SJSA1 (cell line): ENCODE data around the gene FAM13C. TPM values are rescaled to one million over a fixed set of nuclear protein-coding genes. Genes with fewer than 3 reads are reported as not detected.
"Not testable (repeated sequence)": the region's sequence is repeated elsewhere in the genome, so short reads cannot be mapped to it uniquely, and the experiment has no call there.

Experiments
- DNase-seq, 2 experiments: peaks; one replicate each; pipeline ENCODE4 v3.0.0-alpha.2; 2015 to 2020; ENCODE audit warnings: low spot score in 2 of 2, low read depth in 1 of 2
- H3K27ac ChIP-seq: fragments of 250-450 bp; sonication (Bioruptor Pico); 2 replicates; pipeline ENCODE4 v1.5.1; 2020; ENCODE audit warnings: mild to moderate bottlenecking, moderate library complexity
- H3K27me3 ChIP-seq: fragments of 250-450 bp; sonication (Bioruptor Pico); replicated peaks from 2 replicates; pipeline ENCODE4 v1.5.1; 2020; ENCODE audit warnings: mild to moderate bottlenecking, moderate library complexity
- H3K36me3 ChIP-seq: fragments of 250-450 bp; sonication (Bioruptor Pico); 2 replicates; pipeline ENCODE4 v1.5.1; 2020; ENCODE audit warnings: mild to moderate bottlenecking
- H3K4me1 ChIP-seq: fragments of 250-450 bp; sonication (Bioruptor Pico); replicated peaks from 2 replicates; pipeline ENCODE4 v1.6.1; 2021; ENCODE audit warnings: mild to moderate bottlenecking
- H3K4me3 ChIP-seq: fragments of 250-450 bp; sonication (Bioruptor Pico); 2 replicates; pipeline ENCODE4 v1.5.1; 2020; ENCODE audit warnings: mild to moderate bottlenecking
- H3K9me3 ChIP-seq: fragments of 250-450 bp; sonication (Bioruptor Pico); replicated peaks from 2 replicates; pipeline ENCODE4 v1.5.1; 2020; ENCODE audit warnings: mild to moderate bottlenecking
- total RNA-seq: library from RNA; depleted of rRNA; stranded (reverse); fragments of >200 nt; shearing (Covaris generic); gene quantifications from 2 replicates; pipeline ENCODE4 v1.2.3, GENCODE V29; 2014

Gene FAM13C
- total RNA-seq, 1 experiment from 2014 or later: 0.03 TPM

DNA sequence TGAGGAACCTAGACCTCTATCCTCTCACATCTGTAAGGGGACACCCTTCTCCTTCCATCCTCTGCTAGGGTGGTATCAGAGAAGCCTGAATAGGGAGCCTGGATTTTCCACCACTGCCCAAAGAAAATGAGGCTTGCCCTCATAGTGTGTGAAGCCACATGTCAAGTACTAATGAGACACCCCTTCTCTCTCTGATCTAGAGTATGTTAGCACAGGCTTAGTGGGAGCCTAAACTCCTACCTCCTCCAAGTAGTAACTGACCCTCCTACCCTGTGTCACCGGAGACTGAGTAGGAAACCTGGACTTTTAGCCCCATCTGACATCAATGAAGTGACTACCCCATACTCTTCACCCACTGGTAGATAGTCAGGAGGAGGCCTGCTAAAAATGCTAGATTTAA is 120.3 kb downstream of the FAM13C start:
- Histone ChIP-seq H3K9me3 (no peaks in the 10 kb centered on the region; the same call in 1 of the 2 replicates), H3K4me1 (no peaks in the 10 kb centered on the region), H3K4me3 (no peak overlapping the region), H3K27ac (no peak overlapping the region), H3K27me3 (no peaks in the 10 kb centered on the region), H3K36me3 (no peaks in the 10 kb centered on the region)
- DNase-seq: no peak

GRCh38 chr10:59240582-59241183 is 121.7 kb downstream of the FAM13C start:
- DNase-seq: peak in 1 of 2 experiments; percentile 39
- Histone ChIP-seq H3K4me3 (no peak overlapping the region), H3K27me3 (no peaks in the 10 kb centered on the region), H3K36me3 (no peaks in the 10 kb centered on the region), H3K9me3 (no peaks in the 10 kb centered on the region; the same call in 1 of the 2 replicates), H3K4me1 (no peaks in the 10 kb centered on the region), H3K27ac (no peak overlapping the region)

- not testable (repeated sequence) for DNase-seq, H3K9me3 ChIP-seq, H3K4me1 ChIP-seq, H3K4me3 ChIP-seq, H3K27me3 ChIP-seq, H3K27ac ChIP-seq, H3K36me3 ChIP-seq
These were observed 123.2 kb downstream of the FAM13C start for GRCh38 chr10:59239108-59239507.

- no peaks in the 10 kb centered on the region for H3K27me3 ChIP-seq
- H3K4me1 ChIP-seq: no peaks in the 10 kb centered on the region
- H3K27ac ChIP-seq: no peak overlapping the region
- H3K9me3 ChIP-seq: no peaks in the 10 kb centered on the region
- no peak for DNase-seq
- no peaks in the 10 kb centered on the region for H3K36me3 ChIP-seq
- H3K4me3 ChIP-seq: no peak overlapping the region
These were observed 124.6 kb downstream of the FAM13C start for GRCh38 chr10:59237775-59238174.

GRCh38 chr10:59236064-59236697 is 126.2 kb downstream of the FAM13C start:
- no peaks in the 10 kb centered on the region for H3K4me1 ChIP-seq
- H3K36me3 ChIP-seq: no peaks in the 10 kb centered on the region
- H3K27me3 ChIP-seq: no peaks in the 10 kb centered on the region
- DNase-seq: no peak
- H3K27ac ChIP-seq: no peak overlapping the region
- H3K4me3 ChIP-seq: no peak overlapping the region
- no peaks in the 10 kb centered on the region for H3K9me3 ChIP-seq

DNA sequence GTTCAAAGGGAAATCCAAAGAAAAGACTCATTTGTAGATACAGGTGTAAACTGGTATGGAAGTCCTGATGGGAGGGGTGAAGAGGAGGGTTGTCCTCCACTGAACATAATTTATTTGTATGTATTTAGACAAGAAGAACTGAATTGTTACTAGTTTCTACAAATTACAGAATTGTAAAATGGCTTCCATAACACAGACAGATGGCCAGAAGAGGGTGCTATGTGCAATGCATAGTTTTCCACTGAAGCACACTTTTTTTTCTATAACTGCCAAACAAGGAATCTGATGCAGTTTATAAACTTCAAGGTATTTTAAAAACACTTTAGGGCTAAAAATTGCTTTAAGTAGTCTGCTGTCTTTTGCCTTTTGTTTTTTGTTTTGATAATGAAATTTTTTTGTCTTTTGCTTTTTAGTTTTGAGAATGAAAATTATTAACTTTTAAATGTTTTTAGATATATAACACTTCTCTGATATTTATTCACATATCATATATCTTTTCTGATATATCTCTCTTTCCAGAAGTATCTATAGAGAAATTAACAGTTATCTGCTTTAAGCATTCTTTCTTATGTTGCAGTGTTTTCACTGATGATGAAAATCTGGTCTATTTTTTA is 127.4 kb downstream of the FAM13C start:
- no peaks in the 10 kb centered on the region for H3K27me3 ChIP-seq
- no peak overlapping the region for H3K4me3 ChIP-seq
- H3K36me3 ChIP-seq: no peaks in the 10 kb centered on the region
- H3K9me3 ChIP-seq: no peaks in the 10 kb centered on the region
- H3K27ac ChIP-seq: no peak overlapping the region
- DNase-seq: peak in 1 of 2 experiments; percentile 15
- H3K4me1 ChIP-seq: no peaks in the 10 kb centered on the region

DNA sequence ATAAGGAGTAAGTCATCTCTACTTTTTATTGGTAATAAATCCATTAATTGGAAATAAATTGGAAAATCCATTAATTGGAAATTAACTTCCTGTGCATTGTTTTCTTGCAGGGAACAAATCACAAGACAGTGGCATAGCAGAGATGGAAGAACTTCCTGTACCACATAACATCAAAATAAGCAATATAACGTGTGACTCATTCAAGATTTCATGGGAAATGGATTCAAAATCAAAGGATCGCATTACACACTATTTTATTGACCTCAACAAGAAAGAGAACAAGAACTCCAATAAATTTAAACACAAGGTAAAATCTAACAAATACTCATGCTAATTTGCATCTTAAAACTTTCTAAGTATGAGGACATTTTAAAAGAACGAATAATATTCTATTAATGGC is 128.2 kb downstream of the FAM13C start:
- no peaks in the 10 kb centered on the region for H3K36me3 ChIP-seq
- H3K4me3 ChIP-seq: no peak overlapping the region
- no peak overlapping the region for H3K27ac ChIP-seq
- no peaks in the 10 kb centered on the region for H3K9me3 ChIP-seq
- H3K27me3 ChIP-seq: no peaks in the 10 kb centered on the region
- no peak for DNase-seq
- no peaks in the 10 kb centered on the region for H3K4me1 ChIP-seq

DNA sequence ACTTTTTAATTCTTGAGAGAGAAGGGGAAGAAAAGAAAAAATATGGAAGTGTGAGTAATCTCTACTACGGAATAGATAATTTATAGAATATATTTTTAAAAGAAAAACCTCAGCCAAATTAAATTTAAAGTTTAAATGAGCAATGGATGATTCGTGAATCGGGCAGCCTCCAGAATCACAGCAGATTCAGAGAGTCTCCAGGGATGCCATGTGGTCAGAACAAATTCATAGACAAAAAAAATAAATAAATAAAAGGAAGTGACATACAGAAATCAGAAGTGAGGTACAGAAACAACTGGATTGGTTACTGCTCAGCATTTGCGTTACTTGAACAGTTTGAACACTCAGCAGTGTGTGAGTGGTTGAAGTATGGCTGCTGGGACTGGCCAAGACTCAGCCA is 132.9 kb downstream of the FAM13C start:
- DNase-seq: no peak
- no peak overlapping the region for H3K4me3 ChIP-seq
- H3K27me3 ChIP-seq: peaks cover 2% of the 10 kb centered on the region; the same call in 1 of the 2 replicates
- H3K9me3 ChIP-seq: no peaks in the 10 kb centered on the region
- no peak overlapping the region for H3K27ac ChIP-seq
- no peaks in the 10 kb centered on the region for H3K36me3 ChIP-seq
- no peaks in the 10 kb centered on the region for H3K4me1 ChIP-seq

DNA sequence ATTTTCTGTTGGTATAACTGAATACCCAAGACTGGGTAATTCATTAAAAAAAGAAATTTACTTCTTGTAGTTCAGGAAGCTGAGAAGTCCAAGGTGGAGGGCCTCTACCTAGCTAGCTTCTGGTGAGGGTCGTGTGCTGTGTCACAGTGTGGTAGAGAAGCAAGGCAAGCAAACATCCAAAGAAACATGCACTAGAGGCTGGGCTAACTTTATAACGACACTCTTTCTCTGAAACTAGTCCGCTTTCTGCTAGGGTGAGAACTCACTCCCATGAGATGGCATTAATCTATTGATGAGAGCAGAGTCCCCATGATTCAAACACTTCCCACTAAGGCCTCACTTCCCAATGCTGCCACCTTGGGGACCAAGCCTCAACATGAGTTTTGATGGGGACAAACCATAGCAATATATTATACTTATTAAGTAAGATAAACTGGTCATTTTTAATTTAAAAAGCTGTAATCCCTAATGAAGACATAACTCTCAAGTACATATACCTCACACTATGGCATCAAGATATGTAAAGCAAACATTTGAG is 135.1 kb downstream of the FAM13C start:
- H3K36me3 ChIP-seq: no peaks in the 10 kb centered on the region
- no peaks in the 10 kb centered on the region for H3K9me3 ChIP-seq
- H3K27me3 ChIP-seq: peaks cover 2% of the 10 kb centered on the region; the same call in 1 of the 2 replicates
- no peaks in the 10 kb centered on the region for H3K4me1 ChIP-seq
- H3K4me3 ChIP-seq: no peak overlapping the region
- no peak for DNase-seq
- H3K27ac ChIP-seq: no peak overlapping the region

DNA sequence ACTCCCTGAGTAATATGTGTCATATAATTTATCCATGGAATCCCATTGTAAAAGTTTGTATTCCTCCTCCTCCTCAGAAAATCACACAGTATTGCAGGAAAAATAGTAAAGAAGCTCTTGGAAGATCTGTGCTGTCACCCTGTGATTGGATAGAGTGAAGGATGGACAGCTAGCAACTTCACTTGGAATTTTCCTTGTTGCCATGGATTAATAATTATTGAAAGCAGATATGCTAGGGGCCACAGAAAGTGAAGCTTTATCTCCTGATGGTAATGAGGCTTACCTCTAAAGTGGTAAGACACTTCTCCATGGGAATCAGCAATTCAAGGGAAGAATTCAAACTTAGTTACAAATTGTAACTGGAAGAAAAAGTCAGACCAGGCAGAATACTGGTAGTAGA is 137.1 kb downstream of the FAM13C start:
- DNase-seq: no peak
- no peaks in the 10 kb centered on the region for H3K4me1 ChIP-seq
- no peaks in the 10 kb centered on the region for H3K36me3 ChIP-seq
- no peak overlapping the region for H3K27ac ChIP-seq
- H3K9me3 ChIP-seq: no peaks in the 10 kb centered on the region
- H3K27me3 ChIP-seq: peaks cover 2% of the 10 kb centered on the region; the same call in 1 of the 2 replicates
- no peak overlapping the region for H3K4me3 ChIP-seq

- not testable (repeated sequence) for H3K9me3 ChIP-seq, H3K36me3 ChIP-seq, DNase-seq, H3K4me1 ChIP-seq, H3K27me3 ChIP-seq, H3K27ac ChIP-seq, H3K4me3 ChIP-seq
These were observed 138.8 kb downstream of the FAM13C start for GRCh38 chr10:59223597-59223996.

DNA sequence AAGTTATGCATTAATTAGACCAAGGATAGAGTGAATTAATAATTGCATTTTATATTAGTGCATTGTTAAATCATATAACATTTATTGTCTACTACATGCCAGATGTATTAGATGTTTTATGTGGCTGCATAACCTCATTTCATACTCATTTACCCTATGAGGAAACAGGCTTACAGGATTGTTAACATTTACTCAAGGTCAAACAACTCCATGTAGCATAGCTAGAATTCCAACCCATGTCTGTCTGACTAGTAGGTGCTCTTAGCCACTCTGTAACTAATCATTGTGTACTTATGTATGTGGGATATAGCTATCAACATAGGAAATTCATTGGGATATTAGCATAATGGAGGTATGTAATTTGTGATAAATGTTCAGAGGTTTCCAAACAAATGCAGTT is 139.6 kb downstream of the FAM13C start:
- no peak for DNase-seq
- no peaks in the 10 kb centered on the region for H3K4me1 ChIP-seq

DNA sequence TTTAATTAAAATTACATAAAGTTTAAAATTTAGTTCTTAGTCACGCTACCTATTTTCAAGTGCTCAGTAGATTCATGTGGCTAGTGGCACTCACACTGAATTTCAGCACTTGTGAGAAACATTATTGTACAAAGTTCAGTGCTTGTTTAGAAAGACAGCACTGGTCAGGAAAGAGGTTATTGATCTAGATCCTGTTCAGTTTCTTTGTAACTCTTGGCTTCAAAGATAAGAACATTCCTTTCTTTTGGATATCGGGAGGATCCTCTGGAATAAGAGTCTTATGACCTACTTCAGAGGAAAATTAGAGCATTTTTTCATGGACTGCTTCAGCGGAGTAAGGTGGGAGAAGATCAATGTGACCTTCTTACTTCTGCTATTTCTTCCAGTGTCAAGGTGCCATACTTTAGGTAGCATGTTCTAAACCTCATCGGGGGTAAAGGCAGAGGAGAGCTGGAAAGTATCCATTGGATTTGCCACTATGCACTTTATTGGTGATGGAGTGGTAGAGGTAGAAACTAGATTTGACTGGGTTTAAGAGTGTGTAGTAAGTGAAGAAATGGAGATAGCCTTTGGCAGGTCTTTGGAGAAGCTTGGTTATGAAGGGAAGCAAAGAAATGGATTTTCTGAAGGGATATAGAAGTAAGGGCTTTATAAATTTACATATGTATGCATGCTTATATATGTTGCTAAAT is 146.0 kb downstream of the FAM13C start:
- no peaks in the 10 kb centered on the region for H3K4me1 ChIP-seq
- no peaks in the 10 kb centered on the region for H3K36me3 ChIP-seq
- no peak overlapping the region for H3K27ac ChIP-seq
- H3K27me3 ChIP-seq: no peaks in the 10 kb centered on the region
- H3K4me3 ChIP-seq: no peak overlapping the region
- no peak for DNase-seq
- no peaks in the 10 kb centered on the region for H3K9me3 ChIP-seq

More for the DNA sequence above, 139.6 kb downstream of the FAM13C start:
- no peaks in the 10 kb centered on the region for H3K36me3 ChIP-seq
- no peak overlapping the region for H3K27ac ChIP-seq
- no peaks in the 10 kb centered on the region; the same call in 1 of the 2 replicates for H3K27me3 ChIP-seq
- H3K9me3 ChIP-seq: no peaks in the 10 kb centered on the region
- no peak overlapping the region for H3K4me3 ChIP-seq

GRCh38 chr10:59214160-59214559 is 148.2 kb downstream of the FAM13C start:
- Histone ChIP-seq H3K4me1 (no peaks in the 10 kb centered on the region), H3K36me3 (no peaks in the 10 kb centered on the region), H3K4me3 (no peak overlapping the region), H3K27ac (no peak overlapping the region), H3K9me3 (no peaks in the 10 kb centered on the region), H3K27me3 (no peaks in the 10 kb centered on the region)
- no peak for DNase-seq
